ENCODE data around the gene MCF2. TPM values are rescaled to one million over a fixed set of nuclear protein-coding genes. Genes with fewer than 3 reads are reported as not detected.

MCF2 gene
- total RNA-seq, 1 experiment from 2014 or later: 0.39 TPM

DNA sequence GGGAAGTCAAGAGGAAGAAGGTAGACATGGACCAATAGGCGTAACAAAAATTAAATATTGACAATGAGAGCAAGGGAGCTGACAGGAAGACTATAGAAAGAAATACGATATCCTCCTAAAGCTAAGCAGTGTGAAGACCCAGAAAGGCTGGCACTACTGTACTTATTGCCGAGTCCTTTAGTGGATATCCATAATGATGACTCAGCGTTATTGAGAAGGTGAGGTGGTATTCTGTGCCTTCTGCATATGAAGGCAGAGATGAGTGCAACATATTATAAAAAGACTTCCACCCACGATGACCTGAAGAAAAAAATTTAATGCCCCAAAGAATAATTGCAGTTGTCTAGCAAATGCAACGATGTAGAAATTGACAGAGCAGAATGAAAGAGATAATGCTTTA is 13.0 kb upstream of the MCF2 start:
- Histone ChIP-seq H3K9ac (ENCODE audit: extremely low read depth, insufficient read length, low read length) (no peak overlapping the region), H4K91ac (ENCODE audit: insufficient read length, low read depth, low read length) (no peak overlapping the region), H4K5ac (ENCODE audit: insufficient read length, low read depth, low read length) (no peak overlapping the region), H2BK20ac (ENCODE audit: low read depth, low read length, poor library complexity, severe bottlenecking) (no peak overlapping the region), H3T11ph (ENCODE audit: low read length) (no peak overlapping the region), H3K27me3 (ENCODE audit: insufficient read depth, low read length) (no peaks in the 10 kb centered on the region), H2BK15ac (ENCODE audit: low read depth, low read length) (no peak overlapping the region), H2AFZ (ENCODE audit: low read length) (no peak overlapping the region), H2AK5ac (ENCODE audit: insufficient read length, low read length) (no peak overlapping the region), H3K4me2 (ENCODE audit: insufficient read depth, insufficient read length, low read length) (no peak overlapping the region), H2BK120ac (ENCODE audit: low read depth, low read length, poor library complexity, severe bottlenecking) (no peak overlapping the region), H3K79me1 (ENCODE audit: insufficient read depth, low read depth, low read length, poor library complexity, severe bottlenecking) (no peaks in the 10 kb centered on the region), H3K14ac (ENCODE audit: insufficient read depth, low read length) (no peak overlapping the region), H3K23me2 (ENCODE audit: insufficient read length, low read depth, low read length, poor library complexity, severe bottlenecking) (no peaks in the 10 kb centered on the region), H3K79me2 (ENCODE audit: insufficient read depth, low read length) (no peaks in the 10 kb centered on the region), H3K18ac (ENCODE audit: insufficient read length, low read depth, low read length) (no peak overlapping the region), H3K4me1 (ENCODE audit: insufficient read depth, low read length) (no peaks in the 10 kb centered on the region), H3K9me3 (ENCODE audit: control insufficient read depth, low read depth, low read length) (no peaks in the 10 kb centered on the region), H3K23ac (ENCODE audit: insufficient read length, low read depth, low read length) (no peak overlapping the region), H3K27ac (ENCODE audit: insufficient read length, low read depth, low read length) (no peak overlapping the region), H3K56ac (ENCODE audit: insufficient read length, low read depth, low read length) (no peak overlapping the region), H3K4ac (ENCODE audit: low read depth, low read length) (no peak overlapping the region), H4K20me1 (ENCODE audit: control insufficient read depth, insufficient read depth, insufficient read length) (no peaks in the 10 kb centered on the region), H2BK12ac (ENCODE audit: insufficient read length, low read depth, low read length) (no peak overlapping the region), H4K8ac (replicated peaks; ENCODE audit: insufficient read length, low read depth, low read length) (no peak overlapping the region), H2BK5ac (ENCODE audit: insufficient read length, low read length) (no peak overlapping the region)
- Mint-ChIP-seq H3K36me3 (ENCODE audit: insufficient read depth in 1 of 3, low read depth in 3 of 3) (peaks cover 0 to 6% (median 4%) of the 10 kb centered on the region in 3 experiments; a peak in 3 of 7 replicates), H3K9me3 (peaks cover 4 to 62% of the 10 kb centered on the region in 2 experiments; a peak in 4 of 5 replicates), H3K4me3 (no peak overlapping the region), H3K27me3 (ENCODE audit: low read depth) (no peaks in the 10 kb centered on the region; the same call in 1 of the 2 replicates), H3K27ac (no peak overlapping the region), H3K4me1 (peaks cover 9 to 12% of the 10 kb centered on the region in 2 experiments)
- WGBS (ENCODE audit: extremely low coverage, insufficient read length, low lambda C conversion rate): no CpG with 5 or more reads among the region's 6 CpGs
- TF ChIP-seq, protein P1, sequence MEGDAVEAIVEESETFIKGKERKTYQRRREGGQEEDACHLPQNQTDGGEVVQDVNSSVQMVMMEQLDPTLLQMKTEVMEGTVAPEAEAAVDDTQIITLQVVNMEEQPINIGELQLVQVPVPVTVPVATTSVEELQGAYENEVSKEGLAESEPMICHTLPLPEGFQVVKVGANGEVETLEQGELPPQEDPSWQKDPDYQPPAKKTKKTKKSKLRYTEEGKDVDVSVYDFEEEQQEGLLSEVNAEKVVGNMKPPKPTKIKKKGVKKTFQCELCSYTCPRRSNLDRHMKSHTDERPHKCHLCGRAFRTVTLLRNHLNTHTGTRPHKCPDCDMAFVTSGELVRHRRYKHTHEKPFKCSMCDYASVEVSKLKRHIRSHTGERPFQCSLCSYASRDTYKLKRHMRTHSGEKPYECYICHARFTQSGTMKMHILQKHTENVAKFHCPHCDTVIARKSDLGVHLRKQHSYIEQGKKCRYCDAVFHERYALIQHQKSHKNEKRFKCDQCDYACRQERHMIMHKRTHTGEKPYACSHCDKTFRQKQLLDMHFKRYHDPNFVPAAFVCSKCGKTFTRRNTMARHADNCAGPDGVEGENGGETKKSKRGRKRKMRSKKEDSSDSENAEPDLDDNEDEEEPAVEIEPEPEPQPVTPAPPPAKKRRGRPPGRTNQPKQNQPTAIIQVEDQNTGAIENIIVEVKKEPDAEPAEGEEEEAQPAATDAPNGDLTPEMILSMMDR (conservative IDR thresholded peaks at IDR 0.05): no peak
- DNase-seq: no peak
